Measurements from ENCODE around the gene UBN1.
A peak's percentile ranks its signal among the peaks of the same experiment; 100 is the strongest.

UBN1 gene, protein sequence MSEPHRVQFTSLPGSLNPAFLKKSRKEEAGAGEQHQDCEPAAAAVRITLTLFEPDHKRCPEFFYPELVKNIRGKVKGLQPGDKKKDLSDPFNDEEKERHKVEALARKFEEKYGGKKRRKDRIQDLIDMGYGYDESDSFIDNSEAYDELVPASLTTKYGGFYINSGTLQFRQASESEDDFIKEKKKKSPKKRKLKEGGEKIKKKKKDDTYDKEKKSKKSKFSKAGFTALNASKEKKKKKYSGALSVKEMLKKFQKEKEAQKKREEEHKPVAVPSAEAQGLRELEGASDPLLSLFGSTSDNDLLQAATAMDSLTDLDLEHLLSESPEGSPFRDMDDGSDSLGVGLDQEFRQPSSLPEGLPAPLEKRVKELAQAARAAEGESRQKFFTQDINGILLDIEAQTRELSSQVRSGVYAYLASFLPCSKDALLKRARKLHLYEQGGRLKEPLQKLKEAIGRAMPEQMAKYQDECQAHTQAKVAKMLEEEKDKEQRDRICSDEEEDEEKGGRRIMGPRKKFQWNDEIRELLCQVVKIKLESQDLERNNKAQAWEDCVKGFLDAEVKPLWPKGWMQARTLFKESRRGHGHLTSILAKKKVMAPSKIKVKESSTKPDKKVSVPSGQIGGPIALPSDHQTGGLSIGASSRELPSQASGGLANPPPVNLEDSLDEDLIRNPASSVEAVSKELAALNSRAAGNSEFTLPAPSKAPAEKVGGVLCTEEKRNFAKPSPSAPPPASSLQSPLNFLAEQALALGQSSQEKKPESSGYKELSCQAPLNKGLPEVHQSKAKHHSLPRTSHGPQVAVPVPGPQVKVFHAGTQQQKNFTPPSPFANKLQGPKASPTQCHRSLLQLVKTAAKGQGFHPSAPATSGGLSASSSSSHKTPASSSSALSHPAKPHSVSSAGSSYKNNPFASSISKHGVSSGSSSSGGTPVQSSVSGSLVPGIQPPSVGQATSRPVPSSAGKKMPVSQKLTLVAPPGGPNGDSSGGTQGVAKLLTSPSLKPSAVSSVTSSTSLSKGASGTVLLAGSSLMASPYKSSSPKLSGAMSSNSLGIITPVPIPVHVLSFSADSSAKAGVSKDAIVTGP (N-terminal part only)

DNA sequence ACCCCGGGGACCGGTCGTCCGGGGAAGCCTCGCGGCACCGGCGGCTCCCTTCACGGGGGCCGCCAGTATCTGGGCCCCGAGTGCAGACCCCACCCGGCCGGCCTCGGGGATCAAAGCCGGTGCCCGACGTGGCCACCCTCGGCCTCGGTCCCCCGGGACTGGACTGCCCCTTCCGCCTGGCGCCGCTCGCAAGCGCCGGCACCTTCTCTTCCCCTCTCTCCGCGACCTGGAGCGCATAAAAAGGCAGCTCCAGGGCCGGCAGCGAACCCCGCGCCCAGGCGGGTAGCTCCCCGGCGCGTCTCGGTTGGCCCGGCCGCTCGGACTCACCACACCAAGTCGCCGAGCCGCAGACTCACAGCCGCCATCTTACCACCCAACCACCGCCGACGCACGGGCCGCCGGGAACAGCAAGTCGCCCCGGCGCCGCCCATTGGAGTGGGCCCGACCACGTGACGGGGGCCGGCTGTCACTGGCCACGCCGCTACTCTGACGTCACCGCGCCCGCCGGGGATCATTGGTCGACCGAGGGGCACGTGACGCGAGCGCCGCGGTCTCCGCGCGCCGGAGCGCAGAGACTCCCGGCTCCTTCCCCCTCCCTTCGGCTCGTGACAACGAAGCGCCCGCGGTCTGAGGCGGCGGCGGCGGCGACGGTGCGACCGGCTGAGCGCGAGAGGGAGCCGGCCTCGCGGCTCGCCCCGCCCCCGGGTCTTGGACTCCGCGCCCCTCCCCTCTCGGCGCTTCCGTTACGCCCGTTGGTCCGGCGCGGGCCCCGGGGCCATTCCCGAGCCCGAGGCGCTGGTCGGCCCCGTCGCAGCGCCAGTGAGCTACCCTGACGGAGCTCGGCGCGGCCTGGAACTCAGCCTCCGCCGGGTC, at the start of gene UBN1, which contains the start of gene GLYR1:
UBN1 (plus strand) TSS at position 581 of the 873 bp plus-strand sequence. CDS start 5,437 bp downstream, outside the sequence.
GLYR1 (minus strand) TSS at position 388 of the 873 bp plus-strand sequence; CDS start at position 365, 23 bp downstream.
- peak; percentile 100 for DNase-seq

DNA sequence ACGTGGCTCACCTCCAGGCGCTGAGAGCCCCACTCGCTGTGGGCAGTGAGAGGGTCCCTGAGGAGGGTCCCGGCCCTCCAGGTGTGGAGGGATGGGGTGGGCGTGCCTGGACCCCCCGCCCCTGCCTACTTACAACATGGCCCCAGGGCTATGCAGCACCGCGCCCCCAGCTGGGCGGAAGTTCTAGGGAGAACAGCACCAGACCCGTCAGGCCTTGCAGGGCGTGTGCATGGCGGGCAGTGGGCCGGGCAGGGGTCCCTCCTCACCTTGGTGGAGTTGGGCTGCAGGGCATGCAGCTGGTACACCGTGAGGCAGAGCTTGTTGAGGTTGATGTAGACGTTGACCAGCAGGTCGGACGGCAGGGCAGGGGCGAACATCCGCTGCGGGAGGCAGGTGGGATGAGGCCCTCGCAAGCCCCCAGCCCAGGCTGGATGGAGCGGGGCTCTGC, 49.5 kb upstream of the UBN1 start:
- no peak for DNase-seq

DNA sequence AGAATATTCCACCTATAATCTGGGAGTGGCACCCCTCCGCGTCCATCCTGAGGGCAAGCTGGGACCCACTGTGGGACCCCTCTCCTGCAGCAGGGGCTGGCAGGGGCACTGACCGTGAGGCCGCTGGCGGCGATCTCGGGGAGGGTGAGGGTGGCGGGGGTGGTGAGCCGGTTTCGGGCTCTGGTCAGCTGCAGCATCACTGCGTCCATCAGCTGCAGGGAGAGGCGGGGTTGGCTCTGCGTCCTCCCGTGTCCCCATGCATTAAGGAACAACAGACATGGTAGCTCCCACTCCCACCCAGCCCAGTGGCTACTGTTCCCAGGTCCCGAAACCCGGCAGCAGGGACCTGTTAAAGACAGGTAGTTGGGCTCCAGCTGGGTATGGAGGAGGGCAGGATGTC, 48.8 kb upstream of the UBN1 start:
- no peak for DNase-seq

DNA sequence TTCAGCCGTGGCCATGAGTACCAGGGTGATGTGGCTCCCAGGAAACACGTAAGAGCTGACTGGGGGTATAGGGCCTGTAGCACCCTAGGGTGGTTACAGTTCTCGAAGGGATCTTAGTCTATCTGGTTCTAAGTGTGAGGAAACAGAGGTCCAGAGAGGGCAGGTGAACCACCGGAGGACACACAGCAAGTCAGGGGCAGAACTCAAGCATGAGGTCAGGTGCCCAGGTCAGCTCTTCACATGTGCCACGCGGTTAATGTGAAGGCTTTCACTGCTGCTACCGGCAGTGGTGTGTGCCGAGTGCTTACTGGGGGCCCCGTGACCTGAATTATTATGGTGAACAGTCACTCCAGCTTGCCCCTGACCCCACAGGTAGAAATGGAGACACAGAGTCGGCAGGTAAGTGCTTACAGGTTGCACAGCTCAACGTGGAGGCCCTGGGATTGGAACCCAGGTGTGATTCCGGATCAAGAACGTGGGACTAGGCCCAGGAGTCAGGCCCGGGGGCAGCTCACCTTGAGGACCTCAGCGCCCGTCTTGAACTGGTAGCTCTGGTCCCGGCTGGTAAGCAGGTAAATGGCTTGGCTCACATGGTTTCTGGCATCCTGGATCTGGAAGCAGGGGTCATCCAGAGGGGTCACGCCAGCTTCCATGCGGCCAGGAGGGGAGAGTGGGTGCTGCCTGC, 48.0 kb upstream of the UBN1 start:
- DNase-seq: no peak

DNA sequence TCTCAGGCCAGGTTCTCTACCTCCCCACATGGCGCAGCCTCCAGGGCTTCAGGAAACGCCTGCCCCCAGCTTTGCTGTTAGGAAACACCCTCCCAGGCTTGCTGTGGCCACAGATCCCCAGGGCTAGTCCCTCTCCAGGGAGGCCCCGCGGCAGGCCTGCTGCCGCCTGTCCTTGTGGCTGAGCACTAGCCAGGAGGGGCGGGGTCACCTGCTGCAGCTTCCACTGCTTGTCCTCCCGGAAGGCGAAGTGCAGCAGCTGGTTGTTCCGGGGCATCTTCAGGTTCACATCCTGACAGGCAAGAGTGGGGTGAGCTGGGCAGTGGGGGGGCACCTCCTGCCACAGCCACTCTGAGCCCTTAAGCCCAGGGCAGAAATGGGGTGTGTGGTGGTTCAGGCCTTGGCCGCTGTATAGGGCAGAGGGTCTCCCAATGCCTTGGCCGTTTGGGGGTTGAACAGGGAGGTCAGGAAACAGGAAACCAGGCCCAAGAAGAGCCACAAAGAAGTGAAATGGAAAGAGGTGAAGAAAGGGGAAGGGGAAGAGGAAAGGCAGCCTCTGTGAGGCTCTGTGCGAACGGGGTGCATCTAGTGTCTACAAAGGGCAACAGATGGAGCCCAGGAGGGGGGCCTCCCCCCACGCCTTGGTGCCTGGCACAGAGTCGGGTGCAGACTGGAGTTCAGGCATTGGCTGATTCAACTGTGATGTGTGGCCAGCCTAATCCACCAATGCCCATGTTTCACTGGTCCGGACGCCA, 46.8 kb upstream of the UBN1 start:
- no peak for DNase-seq

DNA sequence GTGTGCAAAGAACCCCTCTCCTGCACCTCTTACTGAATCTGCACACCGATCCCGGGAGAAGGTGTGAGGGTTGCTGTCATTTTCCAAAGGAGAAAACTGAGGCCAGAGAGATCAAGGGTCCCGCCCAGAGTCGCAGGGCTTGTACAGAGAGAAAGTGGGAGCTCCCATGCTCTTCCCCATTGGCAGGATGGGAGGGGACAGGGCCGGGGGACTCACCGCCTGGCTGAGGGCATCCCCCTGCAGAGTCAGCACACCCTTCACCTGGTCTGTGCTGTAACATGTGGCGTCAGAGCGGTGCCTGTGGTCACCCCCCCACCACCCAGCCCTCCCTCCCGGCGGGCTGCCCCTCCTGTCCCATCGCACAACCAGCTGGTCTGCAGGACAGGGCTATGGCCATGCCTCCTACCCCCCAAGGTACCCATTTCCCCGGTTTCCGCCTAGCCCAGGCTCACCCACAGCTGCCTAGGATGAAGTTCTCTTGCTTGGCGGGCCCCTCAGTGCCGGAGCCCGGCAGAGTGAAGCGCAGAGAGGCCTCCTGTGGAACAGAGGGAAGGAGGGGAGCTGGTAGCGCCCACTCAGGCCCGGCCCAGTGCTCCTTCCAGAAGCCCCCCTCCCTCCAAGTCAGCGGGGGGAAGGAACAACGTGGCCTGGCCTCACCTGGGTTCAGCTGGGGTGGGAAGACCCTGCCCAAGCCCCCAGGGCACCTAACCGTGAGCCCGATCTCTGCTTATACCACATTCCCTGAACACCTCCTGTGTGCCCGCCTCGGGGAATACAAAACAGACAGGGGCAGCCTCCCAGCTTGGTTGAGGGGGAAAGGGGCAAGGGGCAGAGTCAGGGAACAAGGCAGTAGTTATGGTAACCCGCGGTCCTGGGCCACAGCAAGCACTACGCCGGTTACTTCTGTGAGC, 46.0 kb upstream of the UBN1 start:
- DNase-seq: no peak

DNA sequence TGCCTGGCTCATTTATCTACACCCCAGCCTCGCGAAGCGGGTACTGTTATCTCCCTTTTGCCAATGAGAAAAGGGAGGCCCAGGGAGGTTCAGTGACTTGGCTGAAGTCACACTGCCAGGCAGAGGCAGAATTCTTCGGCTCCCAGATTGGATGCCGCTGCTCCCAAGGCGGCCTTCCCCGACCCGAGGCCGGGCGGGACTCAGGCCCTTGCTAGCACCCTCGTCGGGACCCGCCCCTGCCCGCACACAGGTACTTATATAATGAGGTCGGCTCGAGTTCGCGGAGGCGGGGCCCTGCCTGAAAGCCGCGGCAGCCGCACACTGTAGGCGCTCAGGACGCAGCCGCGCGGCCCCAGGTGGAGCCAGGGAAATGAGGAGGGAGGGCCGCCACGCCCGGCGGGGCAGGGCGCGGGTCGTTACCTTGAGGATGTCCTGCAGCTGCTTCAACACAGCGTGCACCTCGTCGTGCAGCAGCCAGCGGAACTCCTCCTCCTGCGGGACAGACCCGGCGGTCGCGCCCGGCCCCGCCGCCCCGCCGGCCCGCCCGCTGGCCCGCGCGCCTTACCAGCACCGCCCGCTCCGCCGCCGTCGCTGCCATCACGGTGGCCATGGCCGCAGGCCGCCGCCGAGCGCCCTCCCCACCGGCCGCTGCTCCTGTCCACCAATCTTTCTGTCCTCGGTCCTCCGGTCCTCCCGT, 45.2 kb upstream of the UBN1 start, which contains the start of gene ROGDI:
ROGDI (minus strand) TSS at position 672 of the 697 bp plus-strand sequence; CDS start at position 610, 62 bp downstream.
- DNase-seq: peak; percentile 70

DNA sequence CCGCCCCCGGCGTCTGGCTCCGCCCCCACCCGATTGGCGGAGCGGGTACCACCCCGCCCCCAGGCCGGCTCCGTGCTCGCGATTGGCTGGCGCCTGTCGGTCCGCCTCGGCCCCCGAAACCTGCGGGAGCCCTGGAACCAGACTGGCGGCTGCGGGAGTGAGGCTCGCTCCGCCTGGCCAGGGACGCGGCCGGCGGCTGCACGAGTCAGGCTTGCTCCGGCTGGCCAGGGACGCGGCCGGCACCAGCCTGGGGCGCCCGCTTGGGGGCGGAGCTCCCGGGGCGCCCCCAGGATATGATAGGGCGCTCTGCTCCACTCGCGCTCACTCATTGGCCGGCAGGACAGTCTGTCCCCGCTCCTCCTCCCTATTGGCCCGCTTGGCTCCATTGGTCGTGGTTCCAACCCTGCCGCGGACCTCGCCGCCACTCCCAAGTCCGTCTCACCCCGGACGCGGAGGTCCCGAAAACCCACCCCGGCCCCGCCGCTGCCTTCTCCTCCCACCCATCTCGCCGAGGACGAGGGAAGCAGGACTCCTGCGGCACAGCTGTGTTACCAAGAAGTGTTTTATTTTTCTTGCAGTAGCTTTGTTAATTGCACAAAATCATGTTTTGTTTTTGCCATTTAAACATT, 44.5 kb upstream of the UBN1 start:
- DNase-seq: peak; percentile 85

DNA sequence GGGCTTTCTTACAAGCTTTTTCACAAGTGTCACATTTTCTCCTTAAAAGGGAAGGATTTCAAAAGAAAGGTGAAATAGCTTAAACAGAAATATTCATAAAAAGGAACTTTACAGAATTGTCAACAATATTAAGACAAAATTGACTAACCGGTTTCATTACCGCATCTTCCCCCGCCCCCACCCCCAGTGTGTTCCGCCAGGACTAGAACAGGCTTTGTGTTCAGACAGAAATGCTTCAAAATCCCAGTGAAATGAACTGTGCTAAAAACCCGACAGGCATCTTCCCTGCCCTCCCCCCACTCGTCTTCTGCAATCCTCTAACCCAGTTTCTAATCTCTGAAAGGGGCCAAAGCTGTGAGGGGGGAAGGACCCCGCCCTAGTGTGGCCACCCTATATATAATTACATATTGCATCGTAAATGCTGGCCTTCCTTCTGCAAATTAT, 43.9 kb upstream of the UBN1 start:
- DNase-seq: no peak

DNA sequence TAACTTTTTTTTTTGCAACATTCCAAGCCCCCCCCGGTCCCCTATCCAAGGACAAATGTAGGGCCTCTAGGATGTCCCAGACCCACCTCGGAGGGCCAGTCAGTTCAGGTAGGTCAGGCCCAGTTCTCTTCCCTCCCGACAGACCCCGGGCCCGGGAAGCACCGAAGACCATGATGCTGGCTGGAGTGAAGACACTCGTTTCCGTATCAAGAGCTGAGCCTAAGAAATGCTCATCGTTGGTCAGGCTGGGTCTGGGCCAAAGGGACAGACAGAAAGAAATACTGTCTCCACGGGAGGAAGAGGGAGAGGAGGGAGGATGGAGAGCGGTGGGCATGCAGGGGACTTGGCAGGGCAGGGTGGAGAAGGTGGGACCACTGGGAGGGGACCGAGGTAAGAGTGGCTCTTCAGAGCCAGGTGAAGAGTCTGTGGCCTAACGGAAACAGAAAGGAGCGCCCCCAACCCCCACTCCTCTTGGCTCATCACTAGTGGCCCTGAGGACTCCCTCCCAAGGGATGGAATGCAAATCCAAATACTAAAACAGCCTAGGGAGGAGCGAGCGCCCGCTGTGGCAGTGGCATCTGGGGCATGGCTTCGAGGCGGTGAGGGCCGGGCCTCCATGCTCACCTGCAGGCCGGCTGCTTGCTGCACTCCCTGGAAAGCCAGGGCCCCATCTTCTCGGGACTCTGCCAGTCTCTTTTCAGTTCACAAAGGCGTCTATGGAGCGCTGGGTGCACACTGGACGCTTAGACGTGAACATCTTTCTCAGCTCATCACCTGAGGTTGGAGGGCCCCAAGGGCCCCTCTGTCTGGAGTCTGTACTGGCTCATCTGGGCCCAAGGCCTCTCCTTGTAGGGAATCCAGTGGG, 43.2 kb upstream of the UBN1 start:
- DNase-seq: no peak

DNA sequence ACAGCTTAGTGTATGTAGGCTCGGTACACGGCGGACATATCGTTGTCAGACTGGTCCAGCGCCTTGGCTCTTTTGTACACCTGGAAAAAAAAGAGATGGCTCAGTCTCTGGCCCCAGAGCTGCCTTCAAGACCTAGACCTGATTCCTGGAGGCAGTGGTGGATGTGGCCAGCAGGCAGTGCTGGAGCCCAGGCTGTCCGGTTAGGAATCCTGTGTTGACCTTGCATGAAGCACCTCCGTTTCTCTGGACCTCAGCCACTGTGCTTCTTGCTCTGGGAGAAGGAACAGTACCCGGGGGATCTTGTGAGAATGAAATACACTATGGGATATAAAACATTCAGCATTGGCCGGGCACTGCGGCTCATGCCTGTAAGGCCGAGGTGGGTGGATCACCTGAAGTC, 42.0 kb upstream of the UBN1 start:
- no peak for DNase-seq

DNA sequence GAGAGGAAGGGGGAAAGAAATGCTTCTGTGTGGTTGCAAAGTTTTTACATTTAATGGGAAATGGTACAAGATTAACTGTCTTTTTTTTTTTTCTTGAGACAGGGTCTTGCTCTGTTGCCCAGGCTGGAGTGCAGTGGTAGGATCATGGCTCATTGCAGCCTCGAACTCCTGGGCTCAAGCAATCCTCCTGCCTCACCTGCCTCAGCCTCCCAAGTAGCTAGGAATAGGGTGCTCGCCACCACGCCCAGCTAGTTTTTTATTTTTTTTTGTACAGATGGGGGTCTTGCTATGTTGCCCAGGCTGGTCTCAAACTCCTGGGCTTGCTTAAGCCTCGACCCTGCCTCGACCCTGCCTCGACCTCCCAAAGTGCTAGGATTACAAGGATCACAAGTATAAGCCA, 41.0 kb upstream of the UBN1 start:
- DNase-seq: no peak

DNA sequence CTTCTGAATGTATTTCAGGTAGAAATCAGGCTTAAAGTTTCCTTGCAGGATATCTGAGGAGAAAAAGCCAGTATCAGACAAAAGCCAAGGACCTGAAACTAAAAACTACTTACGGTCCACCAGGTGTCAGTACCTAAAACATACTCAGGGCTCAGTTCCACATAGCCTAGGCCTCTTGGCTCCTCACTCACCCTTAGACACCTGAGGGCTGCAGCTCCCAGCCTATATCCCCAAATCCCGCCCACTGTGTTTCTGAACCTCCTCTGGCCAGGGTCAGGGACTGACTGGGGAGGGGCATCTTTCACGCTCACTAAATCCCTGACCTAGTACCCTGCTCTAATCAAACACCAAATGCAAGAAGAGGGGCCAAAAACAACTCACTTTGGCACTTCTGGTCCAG, 36.0 kb upstream of the UBN1 start:
- no peak for DNase-seq

DNA sequence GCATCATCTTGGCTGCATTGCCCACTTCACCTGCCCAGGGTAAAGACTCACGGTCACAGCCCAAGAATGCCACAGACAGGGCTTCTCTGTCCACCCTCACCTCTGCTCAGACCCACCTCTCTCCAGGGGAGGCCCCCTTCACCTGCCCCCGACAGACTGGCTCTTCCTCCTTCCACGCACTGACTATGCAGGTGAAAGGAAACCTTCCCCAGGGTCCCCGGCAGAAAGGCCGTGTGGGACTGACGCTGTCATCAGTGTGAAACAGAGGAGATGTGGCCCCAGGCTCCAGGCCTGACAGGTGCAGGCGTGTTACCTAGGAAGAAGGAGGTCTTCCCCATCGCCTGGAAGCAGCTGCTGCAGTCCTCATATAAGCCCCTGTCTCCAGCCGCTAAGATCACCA, 35.5 kb upstream of the UBN1 start:
- no peak for DNase-seq

DNA sequence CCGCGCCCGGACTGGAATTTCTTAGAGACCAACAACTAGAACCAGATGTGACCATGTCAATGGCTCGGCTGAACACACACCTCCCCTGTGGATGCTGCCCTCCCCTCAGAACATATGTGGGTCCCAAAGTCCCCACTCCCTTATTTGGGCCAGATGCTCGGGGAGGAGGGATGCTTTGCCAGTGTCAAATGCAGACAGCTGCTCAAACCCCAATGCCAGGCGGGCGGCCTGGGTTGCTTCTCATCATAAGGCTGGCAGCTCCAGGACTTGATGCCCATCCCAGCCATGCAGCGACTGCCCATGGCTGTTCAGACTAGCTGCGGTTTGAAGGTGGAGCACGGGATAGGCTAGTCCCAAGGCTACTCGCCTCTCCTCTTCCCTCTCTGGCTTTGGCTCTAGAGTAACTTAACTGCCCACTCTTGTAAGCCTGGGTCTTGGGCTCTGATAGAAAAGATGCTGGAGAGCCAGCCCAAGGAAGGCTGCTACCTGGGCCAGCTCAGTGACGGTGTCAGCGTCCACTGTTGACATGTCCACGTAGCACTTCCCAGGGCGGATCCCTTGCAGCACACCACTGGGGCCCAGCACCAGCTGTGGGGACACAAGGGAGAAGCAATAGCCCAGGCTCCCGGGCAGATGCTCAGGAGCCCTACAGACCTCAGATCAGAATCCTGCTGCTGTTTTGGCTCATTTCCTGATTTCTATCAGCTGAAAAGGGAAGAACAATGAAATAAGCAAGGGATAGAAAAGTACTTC, 33.9 kb upstream of the UBN1 start:
- no peak for DNase-seq

DNA sequence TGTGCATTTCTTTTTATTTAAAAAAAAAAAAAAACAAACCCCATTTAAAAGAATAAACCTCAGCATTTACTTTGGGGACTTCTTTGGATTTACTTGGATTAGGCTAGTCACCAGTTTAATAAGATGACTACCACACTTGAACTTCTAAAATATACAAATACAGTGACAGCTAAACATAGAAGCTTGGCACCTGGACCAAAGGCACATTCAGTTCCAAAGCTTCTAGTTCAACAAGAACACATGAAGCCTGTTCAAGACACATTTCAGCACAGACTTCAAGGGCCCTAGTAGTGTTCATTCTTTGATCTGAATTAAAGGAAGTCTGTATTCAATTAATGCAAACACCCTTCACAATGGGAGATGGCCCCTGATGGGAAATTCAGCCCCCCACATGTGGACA, 33.2 kb upstream of the UBN1 start:
- no peak for DNase-seq

Data from stimulated activated CD4-positive, alpha-beta T cell treated with anti-CD3 and anti-CD28 coated beads, Interleukin-1b, Interleukin-23, amount 100 ng/mL, for 48 hours (primary cell).